Measurements from ENCODE around the gene MRPL14.

MRPL14 gene

DNA sequence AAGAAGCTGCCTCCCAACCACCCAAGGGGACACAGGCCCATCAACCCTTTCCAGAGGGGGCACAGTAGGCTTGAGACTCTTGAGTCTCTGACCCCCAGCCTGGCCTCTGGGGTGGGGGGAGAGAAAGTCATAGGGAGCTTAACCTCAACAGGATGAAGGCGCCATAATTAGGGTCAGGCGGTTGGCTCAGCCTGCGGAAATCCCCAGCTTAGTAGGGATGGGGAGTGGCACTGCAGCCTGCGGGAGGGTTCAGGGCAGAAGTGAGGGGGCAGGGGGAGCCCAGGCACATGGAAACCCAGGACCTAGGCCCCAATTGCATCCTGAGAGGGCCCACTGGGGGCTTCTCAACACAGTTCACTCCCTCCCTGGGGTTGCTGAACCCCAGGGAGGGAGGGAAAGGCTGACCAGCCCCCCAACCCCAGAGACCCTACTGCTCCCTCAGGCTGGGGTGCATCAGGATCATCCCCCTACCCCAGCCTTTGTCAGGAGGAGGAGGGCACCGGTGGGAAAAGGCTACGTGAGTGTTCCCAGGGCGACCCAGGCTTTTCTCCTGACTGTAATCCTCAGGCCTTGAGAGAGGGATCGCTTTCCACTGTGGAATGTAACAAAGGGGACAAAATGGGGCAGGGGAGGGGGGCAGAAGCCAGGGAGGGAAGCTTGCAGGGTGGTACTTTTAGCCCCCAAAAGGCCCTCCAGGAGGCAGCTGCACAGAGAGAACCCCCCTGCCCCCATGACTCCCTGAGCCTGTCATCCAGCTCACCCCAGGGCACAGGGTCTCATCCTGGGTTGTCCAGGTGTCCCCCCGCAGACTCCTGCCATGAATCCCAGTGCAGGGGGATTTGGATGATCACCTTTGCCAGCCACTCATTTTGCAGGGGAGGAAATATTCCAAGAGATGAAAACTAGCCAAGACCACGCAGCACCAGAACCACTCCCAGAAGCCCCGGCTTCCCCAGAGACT, 46.4 kb downstream of the MRPL14 start:
- DNase-seq (ENCODE audit: low spot score) = no peak
- H3K4me3 Mint-ChIP-seq = no peak overlapping the region
- no peaks in the 10 kb centered on the region for H3K36me3 Mint-ChIP-seq (ENCODE audit: low read depth)
- H3K27me3 Mint-ChIP-seq (ENCODE audit: low read depth) = peaks cover 3% of the 10 kb centered on the region
- no peaks in the 10 kb centered on the region for H3K9me3 Mint-ChIP-seq
- H3K27ac Mint-ChIP-seq = no peak overlapping the region
- H3K4me1 Mint-ChIP-seq (ENCODE audit: low read depth) = peaks cover 6% of the 10 kb centered on the region

GRCh38 chr6:44079672-44080071, 47.6 kb downstream of the MRPL14 start:
- no peak for DNase-seq (ENCODE audit: low spot score)
- peaks cover 13% of the 10 kb centered on the region for H3K4me1 Mint-ChIP-seq (ENCODE audit: low read depth)
- no peaks in the 10 kb centered on the region for H3K36me3 Mint-ChIP-seq (ENCODE audit: low read depth)
- H3K9me3 Mint-ChIP-seq = no peaks in the 10 kb centered on the region
- H3K4me3 Mint-ChIP-seq = no peak overlapping the region
- H3K27me3 Mint-ChIP-seq (ENCODE audit: low read depth) = peaks cover 3% of the 10 kb centered on the region
- no peak overlapping the region for H3K27ac Mint-ChIP-seq

DNA sequence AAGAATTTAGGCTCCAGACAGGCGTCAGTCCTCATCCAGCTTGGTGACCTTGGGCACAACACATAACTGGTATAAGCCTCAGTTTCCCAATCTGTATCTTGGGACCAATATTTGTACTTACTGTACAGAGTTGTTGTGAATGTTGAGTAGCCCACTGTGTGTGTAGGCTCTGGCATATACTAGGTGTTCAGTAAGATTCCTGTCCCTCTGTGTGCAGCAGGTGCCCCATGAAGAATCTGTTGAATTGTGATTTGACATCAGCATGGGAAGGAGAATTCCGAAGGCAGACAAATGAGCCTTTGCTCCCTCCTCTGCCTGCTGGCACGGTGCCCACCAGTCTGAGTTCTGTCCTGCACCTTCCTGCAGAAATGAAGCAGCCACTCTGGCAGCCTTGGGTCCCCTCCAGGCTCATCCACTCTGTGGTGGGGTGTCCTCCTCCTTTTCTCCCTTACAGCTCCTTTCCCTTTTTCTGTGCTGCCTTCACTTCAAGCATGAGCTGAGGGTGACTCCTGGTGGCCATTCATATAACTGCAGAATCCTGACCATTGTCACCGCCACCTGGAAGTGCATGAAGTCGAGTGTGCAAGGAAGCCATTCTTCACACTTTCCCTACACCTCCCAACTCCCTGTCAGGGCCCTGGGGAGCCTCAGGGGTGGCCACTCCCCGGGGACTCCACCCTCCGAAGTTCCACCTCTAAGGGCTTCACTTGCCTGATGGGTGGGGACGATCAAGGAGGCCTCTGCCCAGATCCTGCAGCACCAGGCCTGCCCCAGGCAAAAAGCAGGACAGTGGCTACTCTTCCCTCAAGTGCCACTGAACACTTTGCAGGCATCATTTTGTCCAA, 48.2 kb downstream of the MRPL14 start:
- Mint-ChIP-seq H3K4me3 (no peak overlapping the region), H3K27ac (peak overlapping the region; percentile 2), H3K36me3 (ENCODE audit: low read depth) (no peaks in the 10 kb centered on the region)

DNA sequence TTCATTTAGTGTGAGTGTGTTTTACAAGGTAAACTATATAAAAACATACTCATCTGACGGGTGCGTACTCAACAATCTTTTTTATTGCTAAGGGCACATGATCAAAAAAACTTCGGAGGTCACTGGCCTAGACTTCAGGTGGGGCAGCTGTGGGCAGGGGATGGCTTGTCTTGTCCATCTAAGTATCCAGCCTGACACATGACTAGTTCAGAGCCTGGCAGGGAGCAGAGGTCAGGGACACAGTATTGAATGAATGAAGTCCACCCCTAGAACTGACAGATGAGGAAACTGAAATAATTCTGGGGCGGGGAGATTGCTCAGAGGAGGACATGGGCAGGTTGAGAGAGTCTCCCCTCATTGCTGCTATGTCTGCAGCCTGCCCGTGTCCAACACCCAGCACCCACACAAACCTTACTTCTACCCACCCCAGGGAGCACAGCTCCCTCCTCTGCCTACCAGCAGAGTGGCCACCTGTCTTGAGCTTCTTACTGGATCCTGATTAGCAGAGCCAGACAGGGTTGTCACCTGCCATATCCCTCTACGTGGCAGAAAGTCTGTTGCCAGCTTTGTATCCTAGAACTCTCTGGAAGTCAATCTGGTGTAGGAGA, 48.9 kb downstream of the MRPL14 start:
- no peaks in the 10 kb centered on the region for H3K9me3 Mint-ChIP-seq
- DNase-seq (ENCODE audit: low spot score) = no peak
- peaks cover 24% of the 10 kb centered on the region for H3K4me1 Mint-ChIP-seq (ENCODE audit: low read depth)
- no peaks in the 10 kb centered on the region for H3K36me3 Mint-ChIP-seq (ENCODE audit: low read depth)
- H3K27me3 Mint-ChIP-seq (ENCODE audit: low read depth) = peaks cover 3% of the 10 kb centered on the region
- no peak overlapping the region for H3K4me3 Mint-ChIP-seq
- no peak overlapping the region for H3K27ac Mint-ChIP-seq

More for the DNA sequence above, 48.2 kb downstream of the MRPL14 start:
- Mint-ChIP-seq H3K4me1 (ENCODE audit: low read depth) (peaks cover 19% of the 10 kb centered on the region), H3K9me3 (no peaks in the 10 kb centered on the region), H3K27me3 (ENCODE audit: low read depth) (peaks cover 3% of the 10 kb centered on the region)
- peak; percentile 57 for DNase-seq (ENCODE audit: low spot score)

DNA sequence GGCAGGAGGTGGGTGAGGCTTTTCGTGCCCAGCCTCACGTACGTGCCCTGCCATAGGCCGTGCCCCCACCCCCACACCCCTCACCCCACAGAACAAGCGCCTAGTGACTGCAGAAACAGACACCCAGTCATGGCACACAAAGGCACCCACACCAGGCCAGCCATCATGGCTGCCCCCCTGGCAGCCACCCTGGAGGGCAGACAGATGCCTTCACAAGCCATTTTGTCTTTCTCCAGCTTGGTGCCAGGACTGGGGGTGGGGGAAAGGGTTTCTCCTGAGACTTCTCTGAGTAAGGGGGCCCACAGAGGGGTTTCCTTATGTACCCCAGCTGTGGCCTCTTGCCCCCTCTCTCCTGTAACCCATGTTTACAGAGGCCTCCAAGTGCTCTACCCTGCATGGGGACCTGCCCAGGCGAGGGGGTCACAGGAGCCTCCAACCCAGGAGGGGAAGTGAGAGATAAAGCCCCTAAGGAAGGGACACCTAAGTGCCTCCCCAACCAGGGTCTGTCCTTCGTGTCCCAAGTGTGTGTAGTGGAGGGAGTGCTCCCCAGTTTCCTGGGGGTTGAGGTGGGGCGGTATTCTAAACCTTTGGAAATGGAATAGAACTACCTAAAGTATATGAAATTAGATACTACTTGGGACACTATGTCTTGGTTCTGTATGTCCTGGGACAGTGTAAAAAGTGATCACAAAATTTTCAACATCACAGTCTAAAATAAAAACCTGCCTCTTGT, 49.9 kb downstream of the MRPL14 start:
- Mint-ChIP-seq H3K4me3 (no peak overlapping the region), H3K36me3 (ENCODE audit: low read depth) (no peaks in the 10 kb centered on the region), H3K9me3 (no peaks in the 10 kb centered on the region), H3K27me3 (ENCODE audit: low read depth) (peaks cover 3% of the 10 kb centered on the region), H3K27ac (no peak overlapping the region), H3K4me1 (ENCODE audit: low read depth) (peaks cover 29% of the 10 kb centered on the region)
- no peak for DNase-seq (ENCODE audit: low spot score)

DNA sequence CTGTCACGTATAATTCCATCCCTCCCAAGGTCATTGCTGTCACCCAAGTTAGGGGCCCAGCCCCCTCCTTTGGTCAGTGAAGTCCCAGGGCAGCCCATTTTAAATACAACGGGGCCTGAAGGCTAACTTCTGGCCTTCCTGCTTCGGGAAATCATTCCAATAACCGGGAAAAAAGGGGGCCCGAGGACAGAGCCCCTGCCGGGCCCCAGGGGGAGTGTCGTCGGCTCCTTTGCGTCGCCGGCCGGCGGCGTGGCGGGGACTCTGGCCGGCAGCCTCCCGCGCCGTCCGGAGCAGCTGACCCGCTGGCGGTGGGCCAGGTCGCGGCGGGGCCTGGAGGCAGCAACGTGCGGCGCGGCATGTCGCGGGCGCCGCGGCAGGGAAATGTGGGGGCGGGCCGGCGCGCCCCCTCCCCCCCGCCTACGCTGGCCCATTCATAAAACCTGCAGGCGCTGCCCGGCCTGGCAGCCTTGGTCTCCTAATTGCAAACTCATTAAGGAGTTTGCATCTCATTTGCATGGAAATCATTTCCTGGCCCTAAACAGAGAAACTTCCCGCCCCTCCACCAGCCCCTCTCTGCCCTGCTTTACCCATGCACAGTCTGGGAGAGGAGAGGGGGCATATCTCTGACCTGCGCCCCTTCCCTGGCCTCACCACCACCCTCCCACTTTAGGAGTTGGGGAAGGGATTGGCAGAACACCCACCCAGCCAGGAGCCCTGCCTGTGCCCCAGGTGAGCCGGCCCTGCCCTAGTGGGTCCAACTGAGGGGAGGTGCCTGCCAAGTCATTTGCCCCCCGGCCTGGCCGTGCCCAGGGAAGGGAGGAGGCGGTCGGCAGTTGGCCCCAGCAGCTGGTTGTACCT, 50.7 kb downstream of the MRPL14 start:
- no peak overlapping the region for H3K4me3 Mint-ChIP-seq
- no peaks in the 10 kb centered on the region for H3K9me3 Mint-ChIP-seq
- no peaks in the 10 kb centered on the region for H3K36me3 Mint-ChIP-seq (ENCODE audit: low read depth)
- peaks cover 29% of the 10 kb centered on the region for H3K4me1 Mint-ChIP-seq (ENCODE audit: low read depth)
- no peak for DNase-seq (ENCODE audit: low spot score)
- H3K27ac Mint-ChIP-seq = no peak overlapping the region
- H3K27me3 Mint-ChIP-seq (ENCODE audit: low read depth) = peaks cover 4% of the 10 kb centered on the region

DNA sequence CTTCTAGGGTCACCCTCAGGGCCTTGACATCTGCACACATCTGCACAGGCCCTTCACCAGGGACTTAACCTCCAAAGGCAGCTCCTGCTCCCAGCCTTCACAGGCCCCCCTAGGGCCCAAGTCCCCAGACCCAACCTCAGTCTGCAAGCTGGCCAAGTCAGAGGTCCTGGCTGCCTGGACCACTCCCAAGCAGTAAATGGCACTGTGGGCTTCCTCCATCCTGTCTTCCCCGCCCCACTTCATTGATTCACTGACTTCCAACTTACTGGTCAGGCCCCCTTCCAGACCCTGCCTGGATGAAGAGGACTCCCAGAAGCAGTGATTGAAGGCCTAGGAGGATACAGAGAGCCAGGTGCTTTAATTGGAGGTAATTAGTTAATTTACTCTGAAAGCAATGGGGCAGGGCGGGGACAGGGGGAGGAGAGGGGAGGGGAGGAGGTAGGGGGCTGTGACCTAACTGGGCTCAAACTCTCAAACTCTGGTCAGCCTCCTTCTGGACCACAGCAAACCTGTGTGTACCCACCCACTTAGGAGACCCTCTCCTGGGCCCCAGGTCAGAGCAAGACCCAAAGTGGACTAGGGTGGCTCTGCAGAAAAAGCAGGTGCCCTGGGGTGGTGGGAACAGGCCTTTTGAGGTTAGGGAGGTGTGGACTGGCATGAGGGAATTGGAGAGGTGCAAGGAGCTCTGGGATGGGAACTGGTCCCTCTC, 51.5 kb downstream of the MRPL14 start:
- no peak for DNase-seq (ENCODE audit: low spot score)
- Mint-ChIP-seq H3K4me3 (no peak overlapping the region), H3K27me3 (ENCODE audit: low read depth) (peaks cover 9% of the 10 kb centered on the region), H3K4me1 (ENCODE audit: low read depth) (peaks cover 29% of the 10 kb centered on the region), H3K27ac (no peak overlapping the region), H3K36me3 (ENCODE audit: low read depth) (no peaks in the 10 kb centered on the region), H3K9me3 (no peaks in the 10 kb centered on the region)

DNA sequence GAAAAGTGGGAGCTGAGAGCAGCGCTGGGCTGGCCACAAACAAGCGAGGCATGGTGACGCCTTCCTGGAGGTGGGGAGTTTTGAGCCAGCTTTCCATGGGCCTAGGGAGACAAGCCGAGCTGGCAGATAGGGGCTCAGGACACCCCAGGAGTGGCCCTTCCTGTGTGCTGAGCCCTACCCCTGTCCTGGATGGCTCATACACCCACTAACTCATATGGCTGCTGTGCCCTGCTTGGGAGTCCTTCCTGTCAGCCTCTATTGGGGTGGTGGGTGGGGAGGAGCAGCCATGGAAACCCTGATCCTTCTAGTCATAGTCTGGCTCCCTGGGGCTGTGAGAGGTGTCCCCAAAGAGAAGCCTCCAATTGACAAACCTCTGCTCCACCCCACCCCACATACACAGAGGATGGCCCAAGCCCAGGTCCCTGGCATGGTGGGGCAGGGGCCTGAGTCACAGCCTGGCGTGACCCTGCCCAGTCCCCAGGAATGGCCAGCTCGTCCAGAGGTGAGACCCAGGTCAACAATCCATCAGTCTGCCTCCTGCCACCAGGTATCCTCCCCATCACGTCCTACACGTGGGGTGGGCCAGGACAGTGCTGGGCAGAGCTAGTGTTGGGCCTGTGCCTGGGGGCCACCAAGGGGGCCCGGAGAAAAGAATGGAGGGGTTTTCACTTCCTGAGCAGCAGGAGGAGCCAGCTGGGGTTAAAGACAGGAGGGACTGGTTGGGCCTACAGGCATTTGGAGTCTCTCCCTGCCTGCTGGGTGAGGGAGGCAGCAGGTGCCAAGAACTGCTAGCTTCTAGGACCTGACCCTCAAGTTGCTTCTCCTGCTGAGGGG, 52.2 kb downstream of the MRPL14 start:
- H3K27ac Mint-ChIP-seq = peak overlapping the region; percentile 70

DNA sequence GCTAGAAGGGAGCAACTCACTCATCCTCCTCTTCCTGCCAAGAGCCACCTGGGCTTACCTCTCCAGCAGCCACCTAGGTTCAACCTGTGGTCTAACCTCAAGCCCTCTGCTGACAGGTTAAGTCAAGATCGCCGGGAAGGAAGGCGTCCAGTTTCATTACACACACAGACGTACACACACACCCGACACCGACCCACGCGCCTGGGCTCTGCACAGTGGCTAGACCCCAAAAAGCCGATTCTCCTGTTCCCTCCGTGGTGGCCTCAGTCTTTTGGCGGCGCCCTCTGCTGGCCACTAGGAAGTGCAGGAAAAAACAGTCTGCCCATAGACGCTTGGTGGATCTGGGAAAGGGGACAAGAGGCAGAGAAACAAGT, 52.8 kb downstream of the MRPL14 start:
- H3K4me3 Mint-ChIP-seq = peak overlapping the region; percentile 87
- no peaks in the 10 kb centered on the region for H3K36me3 Mint-ChIP-seq (ENCODE audit: low read depth)
- no peaks in the 10 kb centered on the region for H3K9me3 Mint-ChIP-seq
- DNase-seq (ENCODE audit: low spot score) = peak; percentile 75
- H3K4me1 Mint-ChIP-seq (ENCODE audit: low read depth) = peaks cover 27% of the 10 kb centered on the region
- H3K27me3 Mint-ChIP-seq (ENCODE audit: low read depth) = peaks cover 9% of the 10 kb centered on the region
- H3K27ac Mint-ChIP-seq = peak overlapping the region; percentile 70

More for the DNA sequence above, 52.2 kb downstream of the MRPL14 start:
- H3K4me1 Mint-ChIP-seq (ENCODE audit: low read depth) = peaks cover 27% of the 10 kb centered on the region
- no peak for DNase-seq (ENCODE audit: low spot score)
- H3K9me3 Mint-ChIP-seq = no peaks in the 10 kb centered on the region
- H3K36me3 Mint-ChIP-seq (ENCODE audit: low read depth) = no peaks in the 10 kb centered on the region
- peaks cover 9% of the 10 kb centered on the region for H3K27me3 Mint-ChIP-seq (ENCODE audit: low read depth)
- H3K4me3 Mint-ChIP-seq = peak overlapping the region; percentile 87

DNA sequence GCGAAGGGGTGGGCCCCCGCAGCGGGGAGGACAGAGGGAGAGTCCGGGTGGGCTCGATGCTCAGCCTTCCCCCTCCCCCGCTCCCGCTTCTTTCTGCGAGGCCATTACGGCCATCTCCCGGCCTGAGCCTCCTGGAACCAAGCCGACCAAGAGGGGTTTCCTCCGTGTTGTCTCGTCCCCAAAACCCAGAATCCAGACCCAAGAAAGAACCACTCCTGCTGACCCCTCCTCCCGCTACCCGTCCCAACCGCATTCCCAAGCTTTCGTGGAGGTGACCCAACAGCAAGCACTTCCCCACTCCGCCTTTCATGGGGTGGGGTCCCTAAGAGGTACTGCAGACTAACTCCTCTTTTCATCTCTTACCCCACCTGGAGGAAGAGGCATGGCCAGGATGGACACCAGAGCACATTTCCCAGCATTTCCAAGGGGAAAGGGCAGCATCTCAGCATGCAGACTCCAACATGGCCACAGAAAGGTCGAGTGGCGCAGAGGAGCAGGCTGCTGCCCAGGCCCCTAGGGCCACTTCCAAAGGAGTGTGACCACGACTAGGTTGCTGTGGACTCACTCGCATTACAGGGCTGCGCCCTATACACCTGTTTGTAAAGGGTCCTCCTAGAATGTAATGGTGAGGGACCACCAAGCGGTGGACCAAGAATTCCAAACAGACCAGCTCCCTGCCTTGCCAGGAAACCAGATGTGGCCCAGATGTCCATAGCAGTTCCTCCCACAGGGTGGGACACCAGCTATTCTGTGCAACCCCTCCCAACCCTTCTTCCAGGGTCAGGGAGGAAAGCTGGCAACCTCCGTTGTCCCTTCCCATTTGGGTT, 53.4 kb downstream of the MRPL14 start:
- no peaks in the 10 kb centered on the region for H3K36me3 Mint-ChIP-seq (ENCODE audit: low read depth)
- peak overlapping the region; percentile 87 for H3K4me3 Mint-ChIP-seq

DNA sequence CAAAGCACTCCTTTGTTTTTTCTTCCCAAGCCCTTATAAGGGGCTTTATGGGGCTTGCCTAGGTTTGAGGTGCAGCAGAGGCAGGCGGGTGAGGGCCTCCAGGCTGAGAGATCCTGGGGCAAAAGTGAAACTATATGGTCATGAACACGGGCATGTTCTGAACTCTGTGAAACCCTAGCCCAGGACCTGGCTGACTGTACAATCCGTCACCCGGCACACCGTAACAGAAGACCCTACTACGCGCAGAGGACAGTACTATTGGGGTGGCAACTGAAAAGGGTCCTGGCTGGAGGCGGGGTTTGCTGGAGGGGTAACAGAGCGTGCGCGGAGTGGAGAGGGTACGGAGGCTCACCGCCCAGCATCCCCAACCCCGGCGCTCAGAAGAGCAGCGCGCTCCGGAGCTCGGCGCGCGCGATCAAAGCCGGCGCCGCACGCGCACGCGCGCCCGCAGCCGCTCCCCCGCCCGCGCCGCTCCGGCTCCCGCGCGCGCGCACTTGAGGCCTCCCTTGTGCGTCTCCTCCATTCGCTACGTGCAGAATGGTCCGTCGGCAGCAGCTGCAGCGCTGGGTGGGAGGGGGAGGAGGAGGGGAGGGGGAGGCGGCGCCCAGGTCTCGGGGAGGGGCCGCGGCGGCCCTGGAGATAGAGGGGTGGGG, 54.2 kb downstream of the MRPL14 start:
- H3K27ac Mint-ChIP-seq = peak overlapping the region; percentile 99
- DNase-seq (ENCODE audit: low spot score) = peak; percentile 86
- H3K4me1 Mint-ChIP-seq (ENCODE audit: low read depth) = peaks cover 25% of the 10 kb centered on the region
- no peaks in the 10 kb centered on the region for H3K9me3 Mint-ChIP-seq
- H3K4me3 Mint-ChIP-seq = peak overlapping the region; percentile 99
- peaks cover 9% of the 10 kb centered on the region for H3K27me3 Mint-ChIP-seq (ENCODE audit: low read depth)
- no peaks in the 10 kb centered on the region for H3K36me3 Mint-ChIP-seq (ENCODE audit: low read depth)

More for the DNA sequence above, 53.4 kb downstream of the MRPL14 start:
- Mint-ChIP-seq H3K9me3 (no peaks in the 10 kb centered on the region), H3K4me1 (ENCODE audit: low read depth) (peaks cover 25% of the 10 kb centered on the region), H3K27ac (peak overlapping the region; percentile 72), H3K27me3 (ENCODE audit: low read depth) (peaks cover 9% of the 10 kb centered on the region)
- peak; percentile 21 for DNase-seq (ENCODE audit: low spot score)

Measured in T-helper 2 cell treated with Interferon-gamma antibody and Interleukin-4, amounts not matched to agents 5 μg/mL and 100 μg/mL, for 36 hours (primary cell).